Neural cell (in vitro differentiated cells): ENCODE data around the gene EVA1B. TPM values are rescaled to one million over a fixed set of nuclear protein-coding genes. Genes with fewer than 3 reads are reported as not detected.

ENCODE experiments used
- H2AFZ ChIP-seq: fragments of 200-600, 300-800 bp; sonication (generic), shearing (Covaris generic); 2 replicates; pipeline ENCODE4 v1.6.0; 2014; ENCODE audit warnings: low read depth, mild to moderate bottlenecking, antibody characterized with exemption, low read length, moderate library complexity
- H3F3A ChIP-seq: fragments of 200-600 bp; shearing (Covaris generic); 2 replicates; pipeline ENCODE4 v1.6.1; 2016; ENCODE audit warnings: mild to moderate bottlenecking, moderate library complexity, mixed read lengths, antibody characterized with exemption, low read length; ENCODE audit not compliant: insufficient read depth, poor library complexity, severe bottlenecking
- H3K27ac ChIP-seq: fragments of 200-600, 300-800 bp; sonication (generic), shearing (Covaris generic); 2 replicates; pipeline ENCODE4 v1.5.1; 2014; ENCODE audit warnings: mild to moderate bottlenecking, low read length, moderate library complexity
- H3K27me3 ChIP-seq: fragments of 300-800, 200-600 bp; sonication (generic), shearing (Covaris generic); 2 replicates; pipeline ENCODE4 v1.6.0; 2014; ENCODE audit warnings: mild to moderate bottlenecking, low read depth, low read length, moderate library complexity; ENCODE audit not compliant: insufficient read depth
- H3K36me3 ChIP-seq: fragments of 300-800, 200-600 bp; sonication (generic), shearing (Covaris generic); 2 replicates; pipeline ENCODE4 v1.5.1; 2014; ENCODE audit warnings: mild to moderate bottlenecking, antibody characterized with exemption, low read length, moderate library complexity; ENCODE audit not compliant: insufficient read depth
- H3K4me2 ChIP-seq: fragments of 300-800, 200-600 bp; sonication (generic), shearing (Covaris generic); 2 replicates; pipeline ENCODE4 v1.6.0; 2014; ENCODE audit warnings: mild to moderate bottlenecking, low read length
- H3K4me3 ChIP-seq: fragments of 300-800, 200-600 bp; sonication (generic), shearing (Covaris generic); 2 replicates; pipeline ENCODE4 v1.5.1; 2014; ENCODE audit warnings: mild to moderate bottlenecking, low read length, moderate library complexity
- H3K79me2 ChIP-seq: fragments of 200-600 bp; shearing (Covaris generic); replicated peaks from 2 replicates; pipeline ENCODE4 v1.6.0; 2014; ENCODE audit warnings: mild to moderate bottlenecking, low read length, moderate library complexity; ENCODE audit not compliant: insufficient read depth
- H3K9ac ChIP-seq: fragments of 300-800, 200-600 bp; sonication (generic), shearing (Covaris generic); 2 replicates; pipeline ENCODE4 v1.6.1; 2016; ENCODE audit warnings: mild to moderate bottlenecking, low read length, mixed read lengths
- H3K9me2 ChIP-seq: fragments of 200-600 bp; shearing (Covaris generic); 2 replicates; pipeline ENCODE4 v1.6.1; 2016; ENCODE audit warnings: mild to moderate bottlenecking, low read length, mixed read lengths; ENCODE audit not compliant: insufficient read depth
- H3K9me3 ChIP-seq: fragments of 200-600, 300-800 bp; sonication (generic), shearing (Covaris generic); 2 replicates; pipeline ENCODE4 v1.6.1; 2016; ENCODE audit warnings: mild to moderate bottlenecking, mixed run types, low read length, moderate library complexity, mixed read lengths
- H4K20me1 ChIP-seq: fragments of 200-600 bp; shearing (Covaris generic); 2 replicates; pipeline ENCODE4 v1.6.1; 2016; ENCODE audit warnings: mild to moderate bottlenecking, mixed run types; ENCODE audit not compliant: insufficient read depth
- EP300 ChIP-seq: fragments of 450-650 bp; conservative IDR thresholded peaks from 2 replicates; pipeline ENCODE4 v1.6.1; 2014; ENCODE audit warnings: antibody characterized with exemption, mild to moderate bottlenecking, moderate library complexity; ENCODE audit not compliant: poor library complexity, severe bottlenecking
- EZH2 ChIP-seq: fragments of 200-600, 300-800 bp; shearing (Covaris generic), sonication (generic); IDR thresholded peaks from 2 replicates; pipeline ENCODE4 v1.6.1; 2014; ENCODE audit warnings: antibody characterized with exemption, low read length, borderline replicate concordance, mild to moderate bottlenecking; ENCODE audit not compliant: insufficient read depth, poor library complexity, severe bottlenecking
- MXI1 ChIP-seq: fragments of 450-650 bp; conservative IDR thresholded peaks from 2 replicates; pipeline ENCODE4 v1.6.1; 2014; ENCODE audit warnings: antibody characterized with exemption, mild to moderate bottlenecking; ENCODE audit not compliant: poor library complexity, severe bottlenecking
- POLR2AphosphoS5 ChIP-seq: IDR thresholded peaks from 2 replicates; pipeline ENCODE4 v1.6.1; 2012
- RAD21 ChIP-seq: fragments of 450-650 bp; conservative IDR thresholded peaks from 2 replicates; pipeline ENCODE4 v1.6.1; 2014; ENCODE audit warnings: antibody characterized with exemption, mild to moderate bottlenecking, moderate library complexity
- SMC3 ChIP-seq: fragments of 450-650 bp; conservative IDR thresholded peaks from 2 replicates; pipeline ENCODE4 v1.6.1; 2014; ENCODE audit warnings: antibody characterized with exemption, mild to moderate bottlenecking, moderate library complexity; ENCODE audit not compliant: poor library complexity
- TAF1 ChIP-seq: IDR thresholded peaks from 2 replicates; pipeline ENCODE4 v1.6.1; 2012; ENCODE audit warnings: low read depth
- polyA plus RNA-seq: library from polyadenylated mRNA; depleted of rRNA; stranded (reverse); fragments of >200 nt; gene quantifications from 2 replicates; pipeline ENCODE4 v1.2.3, GENCODE V29; 2014
- TF ChIP-seq, protein P1 (sequence below): IDR thresholded peaks from 2 replicates; pipeline ENCODE4 v1.6.1; 2012; ENCODE audit warnings: borderline replicate concordance
- TF ChIP-seq, protein P2 (sequence below): fragments of 450-650 bp; IDR thresholded peaks from 2 replicates; pipeline ENCODE4 v1.5.1; 2014; ENCODE audit warnings: antibody characterized with exemption, mild to moderate bottlenecking, moderate library complexity; ENCODE audit not compliant: poor library complexity, severe bottlenecking

EVA1B gene
- polyA plus RNA-seq, 1 donor from 2014 or later, result 0.25 TPM

DNA sequence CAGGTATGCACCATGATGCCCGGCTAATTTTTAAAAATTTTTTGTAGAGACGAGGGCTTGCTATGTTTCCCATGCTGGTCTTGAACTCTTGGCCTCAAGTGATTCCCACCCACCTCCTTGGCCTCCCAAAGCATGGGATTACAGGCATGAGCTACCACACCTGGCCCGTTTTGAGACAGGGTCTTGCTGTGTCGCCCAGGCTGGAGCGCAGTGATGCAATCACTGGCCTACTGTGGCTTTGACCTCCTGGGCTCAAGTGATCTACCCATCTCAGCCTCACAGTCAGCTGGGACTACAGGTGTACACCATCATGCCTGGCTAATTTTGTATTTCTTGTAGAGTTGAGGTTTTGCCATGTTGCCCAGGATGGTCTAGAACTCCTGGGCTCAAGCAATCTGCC, 24.8 kb downstream of the EVA1B start:
- H3K9me2 ChIP-seq, result no peaks in the 10 kb centered on the region

DNA sequence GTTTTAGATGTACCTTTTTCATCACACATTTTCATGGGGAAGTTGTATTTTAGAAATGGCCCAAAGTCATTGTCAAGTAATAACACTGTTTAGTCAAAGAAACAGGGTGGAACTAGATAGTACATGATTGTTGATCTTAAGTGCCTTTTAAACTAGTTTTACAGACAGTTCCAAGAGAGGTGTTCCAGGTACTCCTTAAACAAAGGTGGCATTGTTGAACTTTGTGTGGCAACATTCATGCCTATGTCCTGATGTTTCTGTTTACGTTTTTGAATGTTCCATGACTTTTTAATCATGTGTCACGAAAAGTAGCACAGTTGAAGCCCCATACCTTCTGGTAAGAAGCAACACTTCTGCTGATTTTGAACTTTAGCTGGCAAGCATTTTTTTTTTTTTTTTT, 26.4 kb downstream of the EVA1B start:
- H3K36me3 ChIP-seq, result peaks cover 6% of the 10 kb centered on the region
- no peak overlapping the region for H3K9ac ChIP-seq
- no peaks in the 10 kb centered on the region for H3F3A ChIP-seq
- no peaks in the 10 kb centered on the region for H3K79me2 ChIP-seq
- no peak overlapping the region for H3K27ac ChIP-seq
- no peaks in the 10 kb centered on the region for H4K20me1 ChIP-seq
- no peak overlapping the region for H2AFZ ChIP-seq
- H3K4me3 ChIP-seq, result no peak overlapping the region
- H3K9me3 ChIP-seq, result no peaks in the 10 kb centered on the region
- H3K27me3 ChIP-seq, result no peaks in the 10 kb centered on the region
- no peak overlapping the region for H3K4me2 ChIP-seq
- H3K9me2 ChIP-seq, result no peaks in the 10 kb centered on the region
- no peak for TF ChIP-seq TAF1
- TF ChIP-seq, protein P1, sequence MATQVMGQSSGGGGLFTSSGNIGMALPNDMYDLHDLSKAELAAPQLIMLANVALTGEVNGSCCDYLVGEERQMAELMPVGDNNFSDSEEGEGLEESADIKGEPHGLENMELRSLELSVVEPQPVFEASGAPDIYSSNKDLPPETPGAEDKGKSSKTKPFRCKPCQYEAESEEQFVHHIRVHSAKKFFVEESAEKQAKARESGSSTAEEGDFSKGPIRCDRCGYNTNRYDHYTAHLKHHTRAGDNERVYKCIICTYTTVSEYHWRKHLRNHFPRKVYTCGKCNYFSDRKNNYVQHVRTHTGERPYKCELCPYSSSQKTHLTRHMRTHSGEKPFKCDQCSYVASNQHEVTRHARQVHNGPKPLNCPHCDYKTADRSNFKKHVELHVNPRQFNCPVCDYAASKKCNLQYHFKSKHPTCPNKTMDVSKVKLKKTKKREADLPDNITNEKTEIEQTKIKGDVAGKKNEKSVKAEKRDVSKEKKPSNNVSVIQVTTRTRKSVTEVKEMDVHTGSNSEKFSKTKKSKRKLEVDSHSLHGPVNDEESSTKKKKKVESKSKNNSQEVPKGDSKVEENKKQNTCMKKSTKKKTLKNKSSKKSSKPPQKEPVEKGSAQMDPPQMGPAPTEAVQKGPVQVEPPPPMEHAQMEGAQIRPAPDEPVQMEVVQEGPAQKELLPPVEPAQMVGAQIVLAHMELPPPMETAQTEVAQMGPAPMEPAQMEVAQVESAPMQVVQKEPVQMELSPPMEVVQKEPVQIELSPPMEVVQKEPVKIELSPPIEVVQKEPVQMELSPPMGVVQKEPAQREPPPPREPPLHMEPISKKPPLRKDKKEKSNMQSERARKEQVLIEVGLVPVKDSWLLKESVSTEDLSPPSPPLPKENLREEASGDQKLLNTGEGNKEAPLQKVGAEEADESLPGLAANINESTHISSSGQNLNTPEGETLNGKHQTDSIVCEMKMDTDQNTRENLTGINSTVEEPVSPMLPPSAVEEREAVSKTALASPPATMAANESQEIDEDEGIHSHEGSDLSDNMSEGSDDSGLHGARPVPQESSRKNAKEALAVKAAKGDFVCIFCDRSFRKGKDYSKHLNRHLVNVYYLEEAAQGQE, result no peak
- TF ChIP-seq, protein P2, sequence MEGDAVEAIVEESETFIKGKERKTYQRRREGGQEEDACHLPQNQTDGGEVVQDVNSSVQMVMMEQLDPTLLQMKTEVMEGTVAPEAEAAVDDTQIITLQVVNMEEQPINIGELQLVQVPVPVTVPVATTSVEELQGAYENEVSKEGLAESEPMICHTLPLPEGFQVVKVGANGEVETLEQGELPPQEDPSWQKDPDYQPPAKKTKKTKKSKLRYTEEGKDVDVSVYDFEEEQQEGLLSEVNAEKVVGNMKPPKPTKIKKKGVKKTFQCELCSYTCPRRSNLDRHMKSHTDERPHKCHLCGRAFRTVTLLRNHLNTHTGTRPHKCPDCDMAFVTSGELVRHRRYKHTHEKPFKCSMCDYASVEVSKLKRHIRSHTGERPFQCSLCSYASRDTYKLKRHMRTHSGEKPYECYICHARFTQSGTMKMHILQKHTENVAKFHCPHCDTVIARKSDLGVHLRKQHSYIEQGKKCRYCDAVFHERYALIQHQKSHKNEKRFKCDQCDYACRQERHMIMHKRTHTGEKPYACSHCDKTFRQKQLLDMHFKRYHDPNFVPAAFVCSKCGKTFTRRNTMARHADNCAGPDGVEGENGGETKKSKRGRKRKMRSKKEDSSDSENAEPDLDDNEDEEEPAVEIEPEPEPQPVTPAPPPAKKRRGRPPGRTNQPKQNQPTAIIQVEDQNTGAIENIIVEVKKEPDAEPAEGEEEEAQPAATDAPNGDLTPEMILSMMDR, result no peak
- TF ChIP-seq MXI1, result no peak
- TF ChIP-seq RAD21, result no peak
- TF ChIP-seq EZH2, result no peak
- TF ChIP-seq POLR2AphosphoS5, result no peak
- TF ChIP-seq EP300, result no peak
- no peak for TF ChIP-seq SMC3

More for the DNA sequence above, 24.8 kb downstream of the EVA1B start:
- Histone ChIP-seq H3K9me3 (no peaks in the 10 kb centered on the region), H3K79me2 (no peaks in the 10 kb centered on the region), H3K4me3 (no peak overlapping the region), H3K4me2 (no peak overlapping the region), H4K20me1 (no peaks in the 10 kb centered on the region), H3K36me3 (peaks cover 6% of the 10 kb centered on the region), H3F3A (no peaks in the 10 kb centered on the region), H3K9ac (no peak overlapping the region), H3K27ac (no peak overlapping the region), H3K27me3 (no peaks in the 10 kb centered on the region), H2AFZ (no peak overlapping the region)
- TF ChIP-seq TAF1, result no peak
- no peak for TF ChIP-seq MXI1
- TF ChIP-seq POLR2AphosphoS5, result no peak
- TF ChIP-seq, protein P2, result no peak
- no peak for TF ChIP-seq SMC3
- TF ChIP-seq EZH2, result no peak
- TF ChIP-seq EP300, result no peak
- TF ChIP-seq RAD21, result no peak
- TF ChIP-seq, protein P1, result no peak
